Natural killer cell (primary cell): Measurements from ENCODE around the gene CCDC186. TPM values are rescaled to one million over a fixed set of nuclear protein-coding genes. Genes with fewer than 3 reads are reported as not detected.

Experiments
- ATAC-seq, 3 donors: fragments of 150-1000 bp in 2 of 3; fragments of 200-7000 bp in 1 of 3; cut with Tn5 transposase; 1 replicate in 1 of 3; 2 replicates in 2 of 3; pipeline ENCODE4 v1.10.0; 2021; ENCODE audit warnings: mild to moderate bottlenecking in 2 of 3, moderate library complexity in 2 of 3
- DNase-seq, 2 donors: peaks; one replicate each; pipeline versions ENCODE4 v3.0.0 to v3.0.0-alpha.2; 2013 to 2021; ENCODE audit warnings: mixed read lengths in 1 of 2
- H3K27ac ChIP-seq: one replicate; pipeline ENCODE4 v1.5.1; 2013; ENCODE audit warnings: mild to moderate bottlenecking, low read length
- H3K27me3 ChIP-seq: one replicate; pipeline ENCODE4 v1.6.1; 2013; ENCODE audit warnings: low read length; ENCODE audit not compliant: control insufficient read depth, insufficient read depth
- H3K36me3 ChIP-seq: one replicate; pipeline ENCODE4 v1.6.1; 2013; ENCODE audit warnings: low read length; ENCODE audit not compliant: control insufficient read depth, insufficient read depth
- H3K4me1 ChIP-seq: one replicate; pipeline ENCODE4 v1.6.1; 2013; ENCODE audit warnings: low read length; ENCODE audit not compliant: control insufficient read depth, insufficient read depth
- H3K4me3 ChIP-seq: one replicate; pipeline ENCODE4 v1.5.1; 2013; ENCODE audit warnings: low read length
- H3K9me3 ChIP-seq: one replicate; pipeline ENCODE4 v1.6.1; 2013; ENCODE audit warnings: low read length; ENCODE audit not compliant: control insufficient read depth, insufficient read depth
- H3K27ac Mint-ChIP-seq, 2 donors: one replicate each; pipeline ENCODE4 v1.8.0; 2022; ENCODE audit warnings: mild to moderate bottlenecking in 2 of 2, mixed read lengths in 2 of 2, moderate library complexity in 1 of 2
- H3K27me3 Mint-ChIP-seq, 2 donors: one replicate each; pipeline ENCODE4 v1.8.0; 2022; ENCODE audit warnings: low read depth in 2 of 2, mixed read lengths in 2 of 2
- H3K36me3 Mint-ChIP-seq: one replicate; pipeline ENCODE4 v1.8.0; 2022; ENCODE audit warnings: mixed read lengths
- H3K4me1 Mint-ChIP-seq, 2 donors: one replicate each; pipeline ENCODE4 v1.8.0; 2022; ENCODE audit warnings: mixed read lengths in 2 of 2
- H3K4me3 Mint-ChIP-seq: one replicate; pipeline ENCODE4 v1.8.0; 2022; ENCODE audit warnings: mild to moderate bottlenecking, moderate library complexity, mixed read lengths
- H3K9me3 Mint-ChIP-seq, 2 donors: one replicate each; pipeline ENCODE4 v1.8.0; 2022; ENCODE audit warnings: mixed read lengths in 2 of 2
- CTCF ChIP-seq: fragments of 200-600 bp; IDR thresholded peaks from one replicate; pipeline ENCODE4 v1.8.0; 2022; ENCODE audit warnings: antibody characterized with exemption
- WGBS: methylation state at CpG from one replicate; pipeline ENCODE4 v1.1.7; 2013; ENCODE audit warnings: missing lambda C conversion rate; ENCODE audit not compliant: insufficient coverage; 5-methylcytosine and 5-hydroxymethylcytosine counted together
- intact Hi-C: fragments of 100-400 bp; cut with micrococcal nuclease; formaldehyde crosslinking; loops from one replicate; pipeline ENCODE4 v1.14.2; 2022
- total RNA-seq, 4 donors: library from RNA; stranded (reverse); fragments of 120-200 nt in 1 of 4; gene quantifications; one replicate each; pipeline versions ENCODE4 v1.2.3 to v1.2.4, GENCODE V29; 2013 to 2022

The CCDC186 gene
- total RNA-seq, 3 donors from 2014 or later (not counting 1 experiment from before 2014, with no cell fraction given): 51.1 to 66.9 (median 54.0) TPM

GRCh38 chr10:114220281-114220680, 46.3 kb upstream of the CCDC186 start:
- Mint-ChIP-seq H3K9me3 (no peaks in the 10 kb centered on the region), H3K27me3 (peaks cover 21 to 46% of the 10 kb centered on the region in 2 donors), H3K4me3 (no peak overlapping the region), H3K36me3 (no peaks in the 10 kb centered on the region), H3K4me1 (no peaks in the 10 kb centered on the region), H3K27ac (no peak overlapping the region)
- no peak overlapping the region for H3K27ac ChIP-seq
- TF ChIP-seq CTCF: no peak
- ATAC-seq (no peak), DNase-seq (no peak)
- 89% methylated on average over 2 of the region's 2 CpGs for WGBS
- H3K27me3 ChIP-seq: peaks cover 7% of the 10 kb centered on the region
- H3K36me3 ChIP-seq: no peaks in the 10 kb centered on the region
- no peak overlapping the region for H3K4me3 ChIP-seq
- intact Hi-C loops: no loop called here
- H3K9me3 ChIP-seq: no peaks in the 10 kb centered on the region
- H3K4me1 ChIP-seq: no peaks in the 10 kb centered on the region

- 94% methylated on average over 1 of the region's 1 CpG for WGBS
- Histone ChIP-seq H3K9me3 (no peaks in the 10 kb centered on the region), H3K4me3 (no peak overlapping the region), H3K27me3 (peaks cover 2% of the 10 kb centered on the region), H3K27ac (no peak overlapping the region), H3K36me3 (no peaks in the 10 kb centered on the region), H3K4me1 (no peaks in the 10 kb centered on the region)
- no peaks in the 10 kb centered on the region for H3K36me3 Mint-ChIP-seq
- intact Hi-C loops: no loop called here
- no peaks in the 10 kb centered on the region for H3K4me1 Mint-ChIP-seq
- TF ChIP-seq CTCF: no peak
- H3K9me3 Mint-ChIP-seq: no peaks in the 10 kb centered on the region
- ATAC-seq (no peak), DNase-seq (no peak)
- H3K27ac Mint-ChIP-seq: no peak overlapping the region
- H3K4me3 Mint-ChIP-seq: no peak overlapping the region
- peaks cover 9 to 24% of the 10 kb centered on the region in 2 donors for H3K27me3 Mint-ChIP-seq
Measured at GRCh38 chr10:114215033-114215432, 41.0 kb upstream of the CCDC186 start.

- Histone ChIP-seq H3K27ac (no peak overlapping the region), H3K9me3 (no peaks in the 10 kb centered on the region), H3K4me1 (no peaks in the 10 kb centered on the region), H3K27me3 (no peaks in the 10 kb centered on the region), H3K36me3 (no peaks in the 10 kb centered on the region), H3K4me3 (no peak overlapping the region)
- Mint-ChIP-seq H3K4me3 (no peak overlapping the region), H3K36me3 (no peaks in the 10 kb centered on the region), H3K27me3 (peaks cover 10 to 13% of the 10 kb centered on the region in 2 donors), H3K4me1 (no peaks in the 10 kb centered on the region), H3K27ac (no peak overlapping the region), H3K9me3 (no peaks in the 10 kb centered on the region)
- no peak for TF ChIP-seq CTCF
- 87% methylated on average over 2 of the region's 2 CpGs for WGBS
- DNase-seq: no peak
- no peak for ATAC-seq
- intact Hi-C loops: no loop called here
Measured at GRCh38 chr10:114212153-114212552, 38.1 kb upstream of the CCDC186 start.

- H3K27ac ChIP-seq: no peak overlapping the region
- no peak overlapping the region for H3K4me3 ChIP-seq
- TF ChIP-seq CTCF: no peak
- Mint-ChIP-seq H3K27me3 (peaks cover 8 to 13% of the 10 kb centered on the region in 2 donors), H3K4me1 (no peaks in the 10 kb centered on the region), H3K27ac (no peak overlapping the region), H3K36me3 (no peaks in the 10 kb centered on the region), H3K4me3 (no peak overlapping the region), H3K9me3 (no peaks in the 10 kb centered on the region)
- intact Hi-C loops: no loop called here
- H3K36me3 ChIP-seq: no peaks in the 10 kb centered on the region
- DNase-seq (no peak), ATAC-seq (no peak)
- no peaks in the 10 kb centered on the region for H3K27me3 ChIP-seq
- no peaks in the 10 kb centered on the region for H3K4me1 ChIP-seq
- WGBS: 89% methylated on average over 2 of the region's 2 CpGs
- H3K9me3 ChIP-seq: no peaks in the 10 kb centered on the region
Measured at GRCh38 chr10:114208351-114208750, 34.3 kb upstream of the CCDC186 start.
